Keratinocyte (primary cell): ENCODE results near the gene TMPRSS4.

ENCODE experiments used
- EZH2 ChIP-seq: IDR thresholded peaks from one replicate; pipeline ENCODE4 v1.6.1; 2012; ENCODE audit warnings: inconsistent platforms, mild to moderate bottlenecking, low read length, moderate library complexity
- TF ChIP-seq, protein P1 (sequence below), 3 experiments: IDR thresholded peaks in 1 of 3; conservative IDR thresholded peaks in 1 of 3; optimal IDR thresholded peaks in 1 of 3; 2 replicates in 2 of 3; 3 replicates in 1 of 3; pipeline versions ENCODE3 to v1.5.1; 2011; ENCODE audit warnings: low read length in 3 of 3, mild to moderate bottlenecking in 3 of 3, moderate library complexity in 2 of 3, control low read depth in 1 of 3, inconsistent platforms in 1 of 3; ENCODE audit not compliant: insufficient read depth in 2 of 3; ENCODE audit errors: extremely low read depth in 1 of 3

DNA sequence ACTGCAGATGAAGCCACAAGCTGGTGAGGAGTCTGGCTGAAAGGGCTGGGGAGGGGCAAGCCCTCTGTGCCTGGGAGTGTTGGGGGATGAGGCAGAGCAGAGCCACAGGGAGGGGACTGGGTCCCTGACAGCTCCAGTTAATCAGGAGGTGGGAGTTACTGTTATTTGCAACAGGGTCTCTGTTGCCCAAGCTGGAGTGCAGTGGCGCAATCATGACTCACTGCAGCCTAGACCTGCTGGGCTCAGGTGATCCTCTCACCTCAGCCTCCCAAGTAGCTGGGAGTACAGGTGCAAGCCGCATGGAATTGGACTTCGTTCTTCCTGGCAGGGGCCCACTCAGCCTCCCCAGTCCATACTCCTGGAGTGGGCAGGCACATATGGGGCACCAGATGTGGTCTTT is 91.9 kb downstream of the TMPRSS4 start:
- TF ChIP-seq, protein P1, sequence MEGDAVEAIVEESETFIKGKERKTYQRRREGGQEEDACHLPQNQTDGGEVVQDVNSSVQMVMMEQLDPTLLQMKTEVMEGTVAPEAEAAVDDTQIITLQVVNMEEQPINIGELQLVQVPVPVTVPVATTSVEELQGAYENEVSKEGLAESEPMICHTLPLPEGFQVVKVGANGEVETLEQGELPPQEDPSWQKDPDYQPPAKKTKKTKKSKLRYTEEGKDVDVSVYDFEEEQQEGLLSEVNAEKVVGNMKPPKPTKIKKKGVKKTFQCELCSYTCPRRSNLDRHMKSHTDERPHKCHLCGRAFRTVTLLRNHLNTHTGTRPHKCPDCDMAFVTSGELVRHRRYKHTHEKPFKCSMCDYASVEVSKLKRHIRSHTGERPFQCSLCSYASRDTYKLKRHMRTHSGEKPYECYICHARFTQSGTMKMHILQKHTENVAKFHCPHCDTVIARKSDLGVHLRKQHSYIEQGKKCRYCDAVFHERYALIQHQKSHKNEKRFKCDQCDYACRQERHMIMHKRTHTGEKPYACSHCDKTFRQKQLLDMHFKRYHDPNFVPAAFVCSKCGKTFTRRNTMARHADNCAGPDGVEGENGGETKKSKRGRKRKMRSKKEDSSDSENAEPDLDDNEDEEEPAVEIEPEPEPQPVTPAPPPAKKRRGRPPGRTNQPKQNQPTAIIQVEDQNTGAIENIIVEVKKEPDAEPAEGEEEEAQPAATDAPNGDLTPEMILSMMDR (optimal IDR thresholded peaks at IDR 0.05 in 1 of 3, IDR thresholded peaks at IDR 0.05 in 1 of 3, conservative IDR thresholded peaks at IDR 0.05 in 1 of 3; ENCODE audit: extremely low read depth in 1 of 3, insufficient read depth in 2 of 3, low read length in 3 of 3) = no peak
- TF ChIP-seq EZH2 = no peak
